OCI-LY3 (cell line): ENCODE data around the gene PSME2.

ENCODE experiments used
- H2AFZ ChIP-seq: fragments of 200-600, 300-600 bp; shearing (Covaris generic); 2 replicates; pipeline ENCODE4 v1.6.0; 2014; ENCODE audit warnings: antibody characterized with exemption, low read depth, low read length
- H3K27ac ChIP-seq: fragments of 200-600, 300-600 bp; sonication (generic); 2 replicates; pipeline ENCODE4 v1.5.1; 2014; ENCODE audit warnings: mild to moderate bottlenecking, low read length, moderate library complexity, mixed read lengths
- H3K27me3 ChIP-seq: fragments of 200-600, 300-600 bp; sonication (generic); 2 replicates; pipeline ENCODE4 v1.6.1; 2014; ENCODE audit warnings: low read depth, low read length, mixed read lengths
- H3K36me3 ChIP-seq: fragments of 200-600, 300-600 bp; sonication (generic); replicated peaks from 2 replicates; pipeline ENCODE3; 2014; ENCODE audit warnings: low read depth, low read length, mixed read lengths
- H3K4me1 ChIP-seq: fragments of 300-600, 200-600 bp; sonication (generic); 2 replicates; pipeline ENCODE4 v1.6.1; 2014; ENCODE audit warnings: low read length, mixed read lengths
- H3K4me2 ChIP-seq: fragments of 200-600, 300-600 bp; sonication (generic); 2 replicates; pipeline ENCODE4 v1.6.1; 2014; ENCODE audit warnings: low read length, mixed read lengths
- H3K4me3 ChIP-seq: fragments of 300-600, 200-600 bp; sonication (generic); 2 replicates; pipeline ENCODE4 v1.5.1; 2014; ENCODE audit warnings: antibody characterized with exemption, mild to moderate bottlenecking, low read length, moderate library complexity
- H3K79me2 ChIP-seq: fragments of 300-600, 200-600 bp; shearing (Covaris generic); 2 replicates; pipeline ENCODE4 v1.6.1; 2014; ENCODE audit warnings: mild to moderate bottlenecking, low read length, mixed read lengths
- H3K9ac ChIP-seq: fragments of 300-600, 200-600 bp; shearing (Covaris generic); 2 replicates; pipeline ENCODE4 v1.6.0; 2014; ENCODE audit warnings: mild to moderate bottlenecking, low read length, moderate library complexity
- H3K9me3 ChIP-seq: fragments of 200-600, 300-600 bp; shearing (Covaris generic); 2 replicates; pipeline ENCODE4 v1.6.1; 2014; ENCODE audit warnings: low read length, mixed read lengths; ENCODE audit not compliant: insufficient read depth
- H4K20me1 ChIP-seq: fragments of 200-600, 300-600 bp; sonication (generic); 2 replicates; pipeline ENCODE4 v1.6.1; 2016; ENCODE audit warnings: low read length, mixed read lengths; ENCODE audit not compliant: insufficient read depth
- EZH2phosphoT487 ChIP-seq: fragments of 200-600 bp; shearing (Covaris generic); IDR thresholded peaks from 2 replicates; pipeline ENCODE4 v1.6.1; 2018; ENCODE audit warnings: antibody characterized with exemption, mixed run types, low read depth
- TF ChIP-seq, protein P1 (sequence below): fragments of 200-600, 300-600 bp; sonication (generic); IDR thresholded peaks from 2 replicates; pipeline ENCODE4 v1.5.1; 2014; ENCODE audit warnings: antibody characterized with exemption, low read length, low read depth

Gene PSME2

DNA sequence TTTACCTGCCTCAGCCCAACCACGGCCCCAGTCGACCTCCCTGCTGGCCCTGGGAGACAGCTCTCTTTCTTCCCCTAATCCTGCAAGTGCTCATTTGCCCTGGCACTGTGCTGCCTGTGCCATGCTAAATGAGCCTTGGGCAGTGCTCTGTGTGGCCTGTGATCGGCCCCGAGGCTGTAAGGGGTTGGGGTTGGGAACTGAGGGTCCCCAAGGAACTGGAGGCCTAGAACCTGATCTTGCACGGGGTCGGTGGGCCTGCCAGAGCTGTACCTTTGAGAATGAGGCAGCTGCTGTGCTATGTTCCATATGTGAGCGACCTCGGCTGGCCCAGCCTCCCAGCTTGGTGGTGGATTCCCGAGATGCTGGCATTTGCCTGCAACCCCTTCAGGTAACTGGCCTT lies 3.7 kb upstream of the PSME2 start:
- Histone ChIP-seq H3K4me2 (no peak overlapping the region), H2AFZ (no peak overlapping the region), H3K27ac (no peak overlapping the region), H3K27me3 (no peaks in the 10 kb centered on the region), H4K20me1 (0 out of 2 replicates have a peak, but pooled peaks cover 2% of the 10 kb centered on the region), H3K36me3 (peaks cover 39% of the 10 kb centered on the region), H3K4me3 (no peak overlapping the region), H3K79me2 (peaks cover 35% of the 10 kb centered on the region), H3K9ac (no peak overlapping the region), H3K9me3 (no peaks in the 10 kb centered on the region), H3K4me1 (peaks cover 14% of the 10 kb centered on the region)
- TF ChIP-seq, protein P1, sequence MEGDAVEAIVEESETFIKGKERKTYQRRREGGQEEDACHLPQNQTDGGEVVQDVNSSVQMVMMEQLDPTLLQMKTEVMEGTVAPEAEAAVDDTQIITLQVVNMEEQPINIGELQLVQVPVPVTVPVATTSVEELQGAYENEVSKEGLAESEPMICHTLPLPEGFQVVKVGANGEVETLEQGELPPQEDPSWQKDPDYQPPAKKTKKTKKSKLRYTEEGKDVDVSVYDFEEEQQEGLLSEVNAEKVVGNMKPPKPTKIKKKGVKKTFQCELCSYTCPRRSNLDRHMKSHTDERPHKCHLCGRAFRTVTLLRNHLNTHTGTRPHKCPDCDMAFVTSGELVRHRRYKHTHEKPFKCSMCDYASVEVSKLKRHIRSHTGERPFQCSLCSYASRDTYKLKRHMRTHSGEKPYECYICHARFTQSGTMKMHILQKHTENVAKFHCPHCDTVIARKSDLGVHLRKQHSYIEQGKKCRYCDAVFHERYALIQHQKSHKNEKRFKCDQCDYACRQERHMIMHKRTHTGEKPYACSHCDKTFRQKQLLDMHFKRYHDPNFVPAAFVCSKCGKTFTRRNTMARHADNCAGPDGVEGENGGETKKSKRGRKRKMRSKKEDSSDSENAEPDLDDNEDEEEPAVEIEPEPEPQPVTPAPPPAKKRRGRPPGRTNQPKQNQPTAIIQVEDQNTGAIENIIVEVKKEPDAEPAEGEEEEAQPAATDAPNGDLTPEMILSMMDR = no peak
- no peak for TF ChIP-seq EZH2phosphoT487

DNA sequence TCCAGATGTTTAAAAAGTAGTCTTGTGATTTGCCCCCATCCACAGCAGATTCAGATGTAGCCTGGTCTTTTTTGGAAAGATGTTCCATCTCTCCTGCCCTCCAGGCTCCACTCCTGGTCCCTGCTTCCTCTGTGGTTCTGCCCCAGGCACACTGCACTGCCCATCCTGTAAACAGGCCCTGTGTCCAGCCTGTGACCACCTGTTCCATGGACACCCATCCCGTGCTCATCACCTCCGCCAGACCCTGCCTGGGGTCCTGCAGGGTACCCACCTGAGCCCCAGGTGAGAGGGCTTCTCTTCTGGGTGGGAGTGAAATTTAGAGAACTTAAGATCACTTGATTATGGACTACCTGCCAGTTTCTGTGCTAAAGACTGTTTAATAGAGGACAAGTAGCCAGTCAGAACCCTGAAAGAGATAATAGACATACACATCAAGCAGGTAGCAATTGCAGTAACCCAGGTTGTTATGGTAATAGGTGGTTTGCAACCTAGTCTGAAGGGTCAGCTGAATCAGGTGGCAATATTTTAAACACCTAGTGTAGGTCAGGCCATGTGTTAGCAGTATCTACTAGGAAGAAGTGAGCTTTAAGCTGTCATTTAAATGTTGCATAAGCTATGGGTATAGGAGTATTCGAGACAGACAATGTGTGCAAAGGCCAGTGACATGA lies 3.0 kb upstream of the PSME2 start:
- H3K9me3 ChIP-seq = no peaks in the 10 kb centered on the region
- H3K4me1 ChIP-seq = peaks cover 19% of the 10 kb centered on the region
- no peak overlapping the region for H2AFZ ChIP-seq
- no peak overlapping the region for H3K4me3 ChIP-seq
- H3K27me3 ChIP-seq = no peaks in the 10 kb centered on the region
- 0 out of 2 replicates have a peak, but pooled peaks cover 2% of the 10 kb centered on the region for H4K20me1 ChIP-seq
- peaks cover 41% of the 10 kb centered on the region for H3K79me2 ChIP-seq
- no peak for TF ChIP-seq EZH2phosphoT487
- TF ChIP-seq, protein P1 = no peak
- H3K9ac ChIP-seq = no peak overlapping the region
- H3K27ac ChIP-seq = no peak overlapping the region
- peaks cover 37% of the 10 kb centered on the region for H3K36me3 ChIP-seq
- no peak overlapping the region for H3K4me2 ChIP-seq

DNA sequence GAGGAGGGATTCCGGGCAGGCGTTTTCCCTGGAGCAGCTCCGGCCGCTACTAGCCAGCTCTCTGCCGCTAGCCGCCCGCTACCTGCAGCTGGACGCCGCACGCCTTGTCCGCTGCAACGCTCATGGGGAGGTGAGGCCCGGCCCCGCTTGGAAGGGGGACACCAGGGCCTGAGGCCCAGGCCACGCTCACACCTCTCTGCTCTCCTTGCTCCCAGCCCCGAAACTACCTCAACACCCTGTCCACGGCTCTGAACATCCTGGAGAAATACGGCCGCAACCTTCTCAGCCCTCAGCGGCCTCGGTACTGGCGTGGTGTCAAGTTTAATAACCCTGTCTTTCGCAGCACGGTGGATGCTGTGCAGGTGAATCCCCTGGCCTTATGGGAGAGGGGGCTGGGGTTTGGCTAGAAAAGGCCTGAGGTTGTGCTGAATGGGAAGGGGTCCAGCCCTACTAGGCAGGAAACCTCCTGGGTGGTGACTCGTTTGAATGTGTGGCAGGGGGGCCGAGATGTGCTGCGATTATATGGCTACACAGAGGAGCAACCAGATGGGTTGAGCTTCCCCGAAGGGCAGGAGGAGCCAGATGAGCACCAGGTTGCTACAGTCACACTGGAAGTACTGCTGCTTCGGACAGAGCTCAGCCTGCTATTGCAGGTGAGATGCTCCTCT lies 1.5 kb upstream of the PSME2 start:
- 0 out of 2 replicates have a peak, but pooled peaks cover 2% of the 10 kb centered on the region for H4K20me1 ChIP-seq
- no peaks in the 10 kb centered on the region for H3K9me3 ChIP-seq
- H3K79me2 ChIP-seq = peaks cover 41% of the 10 kb centered on the region
- peak overlapping the region; percentile 94 for H3K4me2 ChIP-seq
- H3K9ac ChIP-seq = peak overlapping the region; percentile 75
- peaks cover 40% of the 10 kb centered on the region for H3K36me3 ChIP-seq
- H3K27ac ChIP-seq = peak overlapping the region; percentile 46
- H3K27me3 ChIP-seq = no peaks in the 10 kb centered on the region
- H2AFZ ChIP-seq = no peak overlapping the region
- TF ChIP-seq, protein P1 = no peak
- TF ChIP-seq EZH2phosphoT487 = no peak
- peak overlapping the region; percentile 78 for H3K4me3 ChIP-seq
- peaks cover 20% of the 10 kb centered on the region for H3K4me1 ChIP-seq

DNA sequence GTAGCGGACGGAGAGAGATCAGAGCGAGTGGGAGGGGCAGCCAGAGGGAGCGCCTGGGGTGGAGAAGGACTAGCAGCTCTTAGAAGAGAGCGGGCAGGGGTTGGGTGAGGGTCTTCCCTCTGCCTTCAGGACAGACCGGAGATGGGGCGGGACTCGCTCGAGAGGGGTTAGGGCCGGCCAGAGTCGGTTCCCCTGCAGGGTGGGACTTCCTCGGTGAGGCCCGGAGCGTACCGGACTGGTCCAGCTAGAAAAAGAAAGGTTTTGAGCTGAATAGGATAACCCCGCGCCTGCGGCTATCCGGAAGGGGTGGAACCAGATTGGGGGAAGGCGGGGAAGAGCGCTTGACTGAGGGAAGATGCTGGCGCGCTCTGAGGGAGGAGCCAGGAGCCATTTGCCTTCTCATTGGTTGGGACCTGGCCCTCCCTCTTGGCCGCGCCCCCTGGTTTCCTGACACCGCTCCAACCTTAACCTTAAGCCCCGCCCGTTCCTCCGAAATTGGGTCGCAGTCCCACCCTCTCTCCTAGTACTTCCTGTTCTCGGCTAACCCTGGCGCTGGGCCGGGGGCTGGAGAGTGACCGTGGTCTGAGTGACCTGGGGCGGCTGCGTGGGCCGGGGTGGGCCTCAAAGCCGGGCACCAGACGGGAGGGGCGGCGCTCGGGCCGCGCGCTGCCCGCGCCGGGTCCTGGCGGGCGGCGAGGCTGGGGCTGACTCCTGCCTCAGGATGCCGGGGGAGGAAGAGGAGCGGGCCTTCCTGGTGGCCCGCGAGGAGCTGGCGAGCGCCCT lies 759 bp upstream of the PSME2 start, which contains the start of gene RNF31:
RNF31 (plus strand) TSS at position 521 of the 783 bp plus-strand sequence; CDS start at position 722, 201 bp downstream.
- H3K36me3 ChIP-seq = peaks cover 40% of the 10 kb centered on the region
- peak within 1 kb of the TSS; percentile 89 for H3K27ac ChIP-seq
- peak within 1 kb of the TSS; percentile 78 for H3K4me3 ChIP-seq
- no peak within 1 kb of the TSS for H2AFZ ChIP-seq
- no peak for TF ChIP-seq EZH2phosphoT487
- peak within 1 kb of the TSS; percentile 94 for H3K4me2 ChIP-seq
- no peaks in the 10 kb centered on the region for H3K9me3 ChIP-seq
- 0 out of 2 replicates have a peak, but pooled peaks cover 2% of the 10 kb centered on the region for H4K20me1 ChIP-seq
- peak within 1 kb of the TSS; percentile 87 for H3K9ac ChIP-seq
- H3K27me3 ChIP-seq = no peaks in the 10 kb centered on the region
- peaks cover 41% of the 10 kb centered on the region for H3K79me2 ChIP-seq
- peaks cover 21% of the 10 kb centered on the region for H3K4me1 ChIP-seq
